NT2/D1 (cell line): ENCODE measurements around the gene ATP9A.
"Not testable (repeated sequence)": the region's sequence is repeated elsewhere in the genome, so short reads cannot be mapped to it uniquely, and the experiment has no call there.

Experiments
- DNase-seq: peaks from one replicate; pipeline ENCODE4 v3.0.0-alpha.2; 2011; ENCODE audit warnings: low read depth, low spot score
- H3K27me3 ChIP-seq: 2 replicates; pipeline ENCODE4 v1.6.0; 2011; ENCODE audit warnings: mild to moderate bottlenecking; ENCODE audit not compliant: insufficient read length, insufficient read depth
- H3K36me3 ChIP-seq: 2 replicates; pipeline ENCODE4 v1.6.1; 2011; ENCODE audit warnings: mild to moderate bottlenecking, low read length, mixed read lengths; ENCODE audit not compliant: insufficient read depth, insufficient read length
- H3K4me1 ChIP-seq: 2 replicates; pipeline ENCODE4 v1.5.1; 2011; ENCODE audit not compliant: insufficient read depth, insufficient read length
- H3K4me3 ChIP-seq: 2 replicates; pipeline ENCODE4 v1.5.1; 2011; ENCODE audit warnings: low read depth; ENCODE audit not compliant: insufficient read length
- H3K9ac ChIP-seq: 2 replicates; pipeline ENCODE4 v1.6.0; 2011; ENCODE audit warnings: low read depth; ENCODE audit not compliant: insufficient read length
- H3K9me3 ChIP-seq: 2 replicates; pipeline ENCODE4 v1.5.1; 2011; ENCODE audit warnings: mild to moderate bottlenecking, low read length; ENCODE audit not compliant: insufficient read depth
- SUZ12 ChIP-seq: IDR thresholded peaks from 2 replicates; pipeline ENCODE4 v1.6.1; 2011; ENCODE audit not compliant: insufficient read length, insufficient read depth; ENCODE audit errors: extremely low read depth
- YY1 ChIP-seq: IDR thresholded peaks from 2 replicates; pipeline ENCODE4 v1.6.1; 2011; ENCODE audit not compliant: insufficient read length, insufficient read depth
- ZNF274 ChIP-seq: IDR thresholded peaks from 2 replicates; pipeline ENCODE4 v1.6.1; 2011; ENCODE audit warnings: mild to moderate bottlenecking, low read depth, low read length

Gene ATP9A

DNA sequence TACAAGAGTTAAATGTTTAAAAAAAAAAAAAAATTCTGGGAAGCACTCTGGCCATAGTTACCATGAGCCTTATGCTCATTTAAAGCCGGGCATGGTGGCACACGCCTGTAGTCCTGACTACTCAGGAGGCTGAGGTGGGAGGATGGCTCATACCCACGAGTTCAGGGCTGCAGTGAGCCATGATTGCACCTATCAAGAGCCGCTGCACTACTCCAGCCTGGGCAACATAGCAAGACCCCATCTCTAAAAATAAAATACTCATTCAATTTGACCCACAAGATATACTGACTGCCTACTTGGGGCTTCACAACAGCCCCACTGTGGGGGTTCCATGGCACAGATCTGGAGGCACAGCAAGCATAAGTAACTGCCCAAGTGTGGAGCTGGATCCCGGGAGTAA, 113.7 kb downstream of the ATP9A start:
- H3K9ac ChIP-seq = no peak overlapping the region
- DNase-seq = no peak
- H3K4me3 ChIP-seq = no peak overlapping the region
- no peak for TF ChIP-seq ZNF274
- no peak for TF ChIP-seq YY1
- TF ChIP-seq SUZ12 = no peak
- no peaks in the 10 kb centered on the region for H3K9me3 ChIP-seq
- no peaks in the 10 kb centered on the region for H3K4me1 ChIP-seq
- no peaks in the 10 kb centered on the region for H3K36me3 ChIP-seq
- H3K27me3 ChIP-seq = no peaks in the 10 kb centered on the region

DNA sequence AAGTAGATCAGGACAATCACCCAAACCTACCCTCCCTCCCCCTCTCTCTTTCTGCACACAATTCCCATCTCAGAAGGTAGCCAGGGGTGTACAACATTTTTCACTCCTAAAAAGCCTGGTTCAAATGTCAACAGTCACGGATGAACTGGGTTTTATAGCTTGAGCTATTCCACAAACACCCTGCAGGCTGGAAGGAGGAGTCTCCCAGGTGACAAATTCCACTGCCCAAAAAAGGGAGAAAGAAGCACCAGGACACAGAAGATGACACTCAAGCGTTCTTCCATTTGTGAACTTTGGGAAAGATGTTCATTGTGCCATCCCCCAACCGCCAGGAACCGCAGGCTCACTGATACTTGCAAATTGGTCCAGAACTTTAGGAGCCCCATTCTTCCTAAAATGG, 114.1 kb downstream of the ATP9A start:
- H3K4me1 ChIP-seq = no peaks in the 10 kb centered on the region
- H3K36me3 ChIP-seq = no peaks in the 10 kb centered on the region
- DNase-seq = no peak
- no peaks in the 10 kb centered on the region for H3K9me3 ChIP-seq
- H3K27me3 ChIP-seq = no peaks in the 10 kb centered on the region
- no peak overlapping the region for H3K4me3 ChIP-seq
- TF ChIP-seq YY1 = no peak
- no peak for TF ChIP-seq ZNF274
- no peak for TF ChIP-seq SUZ12
- no peak overlapping the region for H3K9ac ChIP-seq

DNA sequence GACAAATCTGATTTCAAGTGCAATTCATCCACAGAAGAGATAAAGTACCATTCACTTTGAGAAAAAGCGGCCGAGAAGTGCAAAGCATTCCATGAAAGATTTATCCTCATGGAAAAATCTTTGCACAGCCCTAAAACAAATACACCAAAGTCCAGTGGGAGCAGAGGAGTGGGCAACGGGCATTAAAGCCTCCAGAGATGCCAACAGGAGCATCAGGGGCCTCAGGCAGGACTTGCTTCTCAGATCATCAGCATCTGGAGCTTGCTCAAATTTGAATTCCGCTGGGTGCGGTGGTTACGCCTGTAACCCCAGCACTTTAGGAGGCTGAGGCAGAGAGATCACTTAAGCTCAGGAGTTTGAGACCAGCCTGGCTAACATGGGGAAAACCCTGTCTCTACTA, 115.0 kb downstream of the ATP9A start:
- no peaks in the 10 kb centered on the region for H3K4me1 ChIP-seq
- H3K4me3 ChIP-seq = no peak overlapping the region
- H3K9me3 ChIP-seq = no peaks in the 10 kb centered on the region
- no peaks in the 10 kb centered on the region for H3K27me3 ChIP-seq
- no peak overlapping the region for H3K9ac ChIP-seq
- TF ChIP-seq ZNF274 (no peak), SUZ12 (no peak), YY1 (no peak)
- DNase-seq = no peak
- H3K36me3 ChIP-seq = no peaks in the 10 kb centered on the region

DNA sequence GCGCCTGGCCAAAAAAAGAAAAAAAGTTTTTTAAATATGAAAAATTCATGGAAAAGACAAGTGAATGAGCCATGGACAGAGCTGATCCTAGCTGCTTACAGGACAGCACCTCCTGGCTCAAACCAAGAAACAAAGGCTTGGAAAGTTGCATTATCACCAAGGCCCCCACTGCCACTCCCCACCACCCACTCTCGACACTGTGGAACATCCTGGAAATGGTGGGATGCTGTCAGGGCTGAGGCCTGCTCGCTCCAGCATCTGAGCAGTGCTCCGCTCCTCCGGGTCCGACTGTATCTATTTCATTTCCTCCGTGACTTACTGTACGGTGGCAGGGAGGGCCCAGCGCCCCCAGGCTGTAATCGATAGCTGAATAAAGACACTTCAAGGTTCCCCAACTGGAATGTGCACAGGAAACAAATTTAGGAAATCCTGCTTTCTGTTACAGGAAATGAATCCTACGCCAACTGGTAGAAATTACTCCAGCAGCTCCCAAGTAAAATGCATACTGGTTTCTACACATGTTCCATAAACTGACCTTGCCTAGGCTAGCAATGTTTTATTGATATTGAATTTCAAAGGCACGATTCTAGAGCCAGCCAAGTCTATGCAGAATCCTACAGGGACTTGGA, 116.2 kb downstream of the ATP9A start:
- Histone ChIP-seq H3K27me3 (no peaks in the 10 kb centered on the region), H3K4me1 (no peaks in the 10 kb centered on the region), H3K9me3 (no peaks in the 10 kb centered on the region), H3K9ac (no peak overlapping the region), H3K4me3 (no peak overlapping the region), H3K36me3 (no peaks in the 10 kb centered on the region)
- TF ChIP-seq SUZ12 (no peak), ZNF274 (no peak), YY1 (no peak)
- no peak for DNase-seq

DNA sequence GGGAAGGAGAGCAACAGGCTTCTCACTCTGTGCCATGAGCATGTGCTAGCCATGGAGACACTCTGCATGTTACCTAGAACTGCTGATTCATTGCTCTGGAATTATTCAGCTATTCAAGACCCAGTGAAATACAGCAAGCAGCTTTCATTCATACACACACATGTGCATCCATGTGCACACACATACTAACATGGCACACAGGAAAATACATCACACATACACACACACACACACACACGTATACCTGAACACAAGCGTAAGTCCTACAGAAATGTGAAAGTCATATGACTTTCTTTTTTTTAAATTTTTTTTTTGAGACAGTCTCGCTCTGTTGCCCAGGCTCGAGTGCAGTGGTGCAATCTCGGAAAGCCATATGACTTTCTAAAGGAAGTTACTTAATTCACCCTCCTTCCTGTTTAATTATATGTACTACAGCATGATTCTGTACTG, 117.5 kb downstream of the ATP9A start:
- H3K4me1 ChIP-seq = no peaks in the 10 kb centered on the region
- H3K4me3 ChIP-seq = no peak overlapping the region
- no peak overlapping the region for H3K9ac ChIP-seq
- TF ChIP-seq ZNF274 (no peak), YY1 (no peak), SUZ12 (no peak)
- DNase-seq = no peak
- H3K27me3 ChIP-seq = no peaks in the 10 kb centered on the region
- no peaks in the 10 kb centered on the region for H3K36me3 ChIP-seq
- H3K9me3 ChIP-seq = no peaks in the 10 kb centered on the region

DNA sequence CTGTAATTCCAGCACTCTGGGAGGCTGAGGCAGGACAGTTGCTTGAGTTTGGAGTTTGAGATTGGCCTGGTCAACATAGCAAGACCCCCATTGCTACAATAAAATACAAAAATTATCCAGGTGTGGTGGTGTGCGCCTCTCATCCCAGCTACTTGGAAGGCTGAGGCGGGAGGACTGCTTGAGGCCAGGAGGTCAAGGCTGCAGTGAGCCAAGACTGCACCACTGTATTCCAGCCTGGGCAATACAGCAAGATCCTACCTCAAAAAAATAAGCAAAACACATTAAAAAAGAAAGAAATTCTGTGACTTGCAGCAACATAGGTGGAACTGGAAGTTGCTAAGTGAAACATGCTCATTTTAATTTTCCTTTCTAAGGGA, 119.6 kb downstream of the ATP9A start:
- H3K9ac ChIP-seq = no peak overlapping the region
- no peak overlapping the region for H3K4me3 ChIP-seq
- no peaks in the 10 kb centered on the region for H3K4me1 ChIP-seq
- DNase-seq = no peak
- no peaks in the 10 kb centered on the region for H3K9me3 ChIP-seq
- TF ChIP-seq YY1 (no peak), SUZ12 (no peak), ZNF274 (no peak)
- H3K27me3 ChIP-seq = no peaks in the 10 kb centered on the region
- H3K36me3 ChIP-seq = no peaks in the 10 kb centered on the region

DNA sequence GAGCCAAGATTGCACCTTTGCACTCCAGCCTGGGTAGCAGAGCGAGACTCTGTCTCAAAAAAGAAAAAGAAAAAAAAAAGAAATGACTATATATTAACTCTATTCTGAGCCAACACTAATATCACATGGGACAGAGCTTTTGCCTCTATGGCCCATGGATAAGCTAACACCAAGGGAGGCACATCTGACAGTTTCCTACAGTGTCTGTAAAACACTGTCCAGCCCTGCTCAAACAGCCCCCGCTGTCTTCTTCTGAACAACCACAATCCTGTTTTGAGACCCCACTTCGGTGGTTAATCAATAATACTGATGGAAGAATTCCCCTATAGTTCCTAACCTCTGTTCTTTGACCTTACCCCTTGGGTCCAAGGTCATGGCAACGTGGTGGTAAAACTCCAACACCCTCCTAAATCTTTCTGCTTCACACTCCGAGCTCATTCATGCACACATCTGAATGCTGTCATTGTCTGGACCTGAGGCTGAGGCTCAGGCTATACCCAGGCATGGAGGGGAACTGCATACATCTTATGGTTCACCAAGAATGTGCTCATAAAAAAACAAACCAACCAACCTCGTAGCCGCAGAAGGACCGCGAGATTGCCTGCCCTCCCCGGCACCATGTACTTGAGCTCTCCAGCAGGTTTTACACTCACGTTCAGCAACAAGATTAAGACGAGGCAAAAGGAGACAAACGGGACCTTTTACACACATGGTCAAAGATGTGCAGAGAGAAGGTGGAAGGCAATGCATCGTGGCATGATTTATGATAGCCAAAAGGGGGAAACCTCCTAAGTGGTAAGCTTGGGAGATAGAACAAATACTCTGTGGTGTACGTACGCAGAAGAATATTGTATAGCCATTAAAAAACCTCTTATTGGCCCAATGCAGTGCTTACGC, 120.3 kb downstream of the ATP9A start:
- no peaks in the 10 kb centered on the region for H3K36me3 ChIP-seq
- H3K9ac ChIP-seq = no peak overlapping the region
- H3K4me1 ChIP-seq = no peaks in the 10 kb centered on the region
- no peaks in the 10 kb centered on the region for H3K9me3 ChIP-seq
- no peak overlapping the region for H3K4me3 ChIP-seq
- TF ChIP-seq ZNF274 (no peak), YY1 (no peak), SUZ12 (no peak)
- H3K27me3 ChIP-seq = no peaks in the 10 kb centered on the region
- DNase-seq = no peak

DNA sequence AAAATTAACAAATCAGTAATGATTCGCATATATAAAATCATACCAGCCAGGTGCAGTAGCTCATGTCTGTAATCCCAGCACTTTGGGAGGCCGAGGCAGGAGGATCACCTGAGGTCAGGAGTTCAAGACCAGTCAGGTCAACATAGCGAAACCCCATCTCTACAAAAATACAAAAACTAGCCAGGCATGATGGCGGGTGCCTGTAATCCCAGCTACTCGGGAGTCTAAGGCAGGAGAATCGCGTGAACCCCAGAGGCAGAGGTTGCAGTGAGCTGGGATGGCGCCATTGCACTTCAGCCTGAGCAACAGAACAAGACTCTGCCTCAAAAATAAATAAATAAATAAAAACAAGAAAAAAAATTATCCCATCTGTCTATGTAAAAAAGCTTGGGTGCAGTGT, 124.4 kb downstream of the ATP9A start:
- not testable (repeated sequence) for DNase-seq, H3K9ac ChIP-seq, H3K36me3 ChIP-seq, H3K4me3 ChIP-seq, H3K9me3 ChIP-seq, H3K4me1 ChIP-seq, H3K27me3 ChIP-seq
